HuH-7.5 (cell line): ENCODE data around the gene DPYD.

ENCODE experiments used
- DNase-seq: peaks from one replicate; pipeline ENCODE4 v3.0.0; 2011; ENCODE audit warnings: low spot score

The DPYD gene

GRCh38 chr1:97906567-97907241 is 14.1 kb downstream of the DPYD start:
- no peak for DNase-seq

GRCh38 chr1:97905141-97905940 is 15.5 kb downstream of the DPYD start:
- no peak for DNase-seq

GRCh38 chr1:97904534-97904933 is 16.3 kb downstream of the DPYD start:
- DNase-seq: no peak

- no peak for DNase-seq
Measured at GRCh38 chr1:97903626-97904025, 17.2 kb downstream of the DPYD start.

- DNase-seq: no peak
Measured at GRCh38 chr1:97902067-97902466, 18.8 kb downstream of the DPYD start.

GRCh38 chr1:97901017-97901658 is 19.7 kb downstream of the DPYD start:
- no peak for DNase-seq

GRCh38 chr1:97898948-97899347 is 21.9 kb downstream of the DPYD start:
- DNase-seq: no peak

- DNase-seq: no peak
Measured at GRCh38 chr1:97895278-97895677, 25.6 kb downstream of the DPYD start.

- no peak for DNase-seq
Measured at GRCh38 chr1:97893844-97894243, 27.0 kb downstream of the DPYD start.

GRCh38 chr1:97886199-97886598 is 34.6 kb downstream of the DPYD start:
- DNase-seq: no peak

GRCh38 chr1:97883823-97884222 is 37.0 kb downstream of the DPYD start:
- no peak for DNase-seq

- DNase-seq: no peak
Measured at GRCh38 chr1:97877307-97877706, 43.5 kb downstream of the DPYD start.

GRCh38 chr1:97875996-97876395 is 44.8 kb downstream of the DPYD start:
- DNase-seq: no peak

GRCh38 chr1:97870589-97870988 is 50.2 kb downstream of the DPYD start:
- no peak for DNase-seq

GRCh38 chr1:97869441-97869840 is 51.4 kb downstream of the DPYD start:
- no peak for DNase-seq

- no peak for DNase-seq
Measured at GRCh38 chr1:97867127-97867526, 53.7 kb downstream of the DPYD start.

- no peak for DNase-seq
Measured at GRCh38 chr1:97864615-97865014, 56.2 kb downstream of the DPYD start.

- DNase-seq: no peak
Measured at GRCh38 chr1:97853221-97853620, 67.6 kb downstream of the DPYD start.

GRCh38 chr1:97849345-97850340 is 71.2 kb downstream of the DPYD start:
- DNase-seq: no peak

GRCh38 chr1:97845805-97846204 is 75.0 kb downstream of the DPYD start:
- DNase-seq: no peak

GRCh38 chr1:97844552-97845089 is 76.2 kb downstream of the DPYD start:
- no peak for DNase-seq

GRCh38 chr1:97841338-97841737 is 79.5 kb downstream of the DPYD start:
- no peak for DNase-seq
